Posterior vena cava (tissue), 2 donors: ENCODE results near the gene RGS6. TPM values are rescaled to one million over a fixed set of nuclear protein-coding genes. Genes with fewer than 3 reads are reported as not detected.

ENCODE experiments used
- DNase-seq: peaks from one replicate; pipeline ENCODE4 v3.0.0-alpha.2; 2020; ENCODE audit warnings: low spot score
- intact Hi-C, 2 donors: fragments of 100-400 bp; cut with DNase I; formaldehyde crosslinking; loops; one replicate each; pipeline versions ENCODE4 v1.14.1 to v1.14.2; 2022 to 2023
- total RNA-seq, 2 donors: library from RNA; stranded (reverse); fragmentation: NEBNext Ultra II Directional; extraction: Animal tissue kit (Norgen Biotek cat#: 25700); gene quantifications; one replicate each; pipeline ENCODE4 v1.2.1, GENCODE V29; 2021
- donor health status: DM: yes; HTN: yes; CAD: no.
- donor health status: DM: yes; HTN: yes; CAD: no.

RGS6 gene
- total RNA-seq, 2 donors from 2014 or later = 1.1 to 2.0 TPM

DNA sequence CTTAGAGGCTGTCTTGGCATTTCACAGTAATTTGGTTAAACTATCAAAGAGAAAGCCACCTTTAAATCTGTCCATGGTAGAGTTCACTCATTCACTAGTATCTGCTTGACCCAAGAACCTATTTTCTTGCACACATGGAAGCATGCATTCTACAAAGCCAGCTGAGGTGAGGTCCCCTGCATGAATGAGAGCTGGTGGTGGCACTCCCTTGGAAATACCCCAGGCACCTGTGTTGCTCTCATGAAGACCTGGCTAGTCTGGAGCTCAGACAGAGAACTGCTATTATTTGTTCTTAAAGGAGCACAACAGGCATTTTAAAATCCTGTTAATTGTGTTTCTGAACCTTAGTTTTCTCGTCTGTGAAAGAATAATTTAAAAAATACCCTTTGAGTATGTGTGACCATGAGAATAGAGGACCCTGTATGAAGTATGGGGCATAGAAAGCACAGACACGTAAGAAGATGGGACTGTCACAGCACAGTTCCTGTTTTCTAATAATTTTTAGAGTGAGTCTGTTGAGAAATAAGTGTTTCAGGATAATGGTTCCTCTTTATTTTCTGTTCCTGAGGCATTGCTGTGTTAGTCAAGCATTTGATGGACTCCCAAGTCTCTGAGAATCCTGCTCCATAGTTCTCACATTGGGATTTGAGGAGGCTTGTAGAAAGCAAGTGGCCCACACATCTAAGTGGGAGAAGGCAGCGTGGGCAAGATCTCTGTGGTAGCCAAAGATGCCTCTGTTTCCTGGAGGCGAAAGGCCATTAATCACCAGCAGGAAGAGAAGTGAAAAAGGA, 10.9 kb downstream of the RGS6 start:
- no peak for DNase-seq
- intact Hi-C loops = no loop called here

DNA sequence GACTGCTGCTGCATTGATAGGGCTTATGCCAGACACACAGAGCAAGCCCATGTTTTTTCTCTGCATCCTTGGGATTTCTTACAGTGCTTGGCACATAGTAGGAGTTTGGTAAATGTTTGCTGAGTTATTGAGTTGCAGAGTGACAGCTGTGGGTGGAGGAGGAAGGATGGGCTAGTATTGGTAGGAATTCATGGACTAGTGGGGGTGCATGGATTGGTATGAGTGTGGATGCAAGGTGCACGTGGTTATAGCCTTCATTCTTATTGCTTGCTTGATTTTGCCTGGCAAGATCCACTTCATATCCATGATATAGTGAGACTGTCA, 11.4 kb downstream of the RGS6 start:
- intact Hi-C loops = no loop called here
- DNase-seq = no peak

DNA sequence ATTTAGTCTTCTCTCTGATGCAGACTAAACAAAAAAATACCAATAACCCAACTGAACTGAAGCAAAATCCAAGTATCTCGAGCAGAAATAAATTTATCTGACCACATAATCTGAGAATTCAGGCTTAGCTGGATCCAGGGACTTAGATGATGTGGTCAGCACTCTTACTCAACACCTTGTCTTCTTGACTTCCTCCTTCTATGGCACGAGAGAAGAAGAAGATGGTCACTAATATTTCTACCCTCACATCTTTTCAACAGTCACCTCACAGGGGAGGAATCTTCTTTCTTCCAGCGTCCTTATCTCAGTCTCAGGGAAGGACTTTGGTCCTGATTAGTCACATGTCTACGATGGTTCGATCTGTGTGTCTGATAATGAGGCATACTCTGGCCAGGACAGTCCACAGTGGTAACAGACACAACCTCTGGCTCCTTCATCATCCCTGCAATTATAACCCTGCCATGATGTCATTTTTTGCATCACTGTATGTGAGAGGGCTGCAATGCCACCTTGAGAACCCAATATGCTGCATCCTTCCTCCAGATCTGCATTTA, 15.8 kb downstream of the RGS6 start:
- no peak for DNase-seq
- intact Hi-C loops = no loop called here

DNA sequence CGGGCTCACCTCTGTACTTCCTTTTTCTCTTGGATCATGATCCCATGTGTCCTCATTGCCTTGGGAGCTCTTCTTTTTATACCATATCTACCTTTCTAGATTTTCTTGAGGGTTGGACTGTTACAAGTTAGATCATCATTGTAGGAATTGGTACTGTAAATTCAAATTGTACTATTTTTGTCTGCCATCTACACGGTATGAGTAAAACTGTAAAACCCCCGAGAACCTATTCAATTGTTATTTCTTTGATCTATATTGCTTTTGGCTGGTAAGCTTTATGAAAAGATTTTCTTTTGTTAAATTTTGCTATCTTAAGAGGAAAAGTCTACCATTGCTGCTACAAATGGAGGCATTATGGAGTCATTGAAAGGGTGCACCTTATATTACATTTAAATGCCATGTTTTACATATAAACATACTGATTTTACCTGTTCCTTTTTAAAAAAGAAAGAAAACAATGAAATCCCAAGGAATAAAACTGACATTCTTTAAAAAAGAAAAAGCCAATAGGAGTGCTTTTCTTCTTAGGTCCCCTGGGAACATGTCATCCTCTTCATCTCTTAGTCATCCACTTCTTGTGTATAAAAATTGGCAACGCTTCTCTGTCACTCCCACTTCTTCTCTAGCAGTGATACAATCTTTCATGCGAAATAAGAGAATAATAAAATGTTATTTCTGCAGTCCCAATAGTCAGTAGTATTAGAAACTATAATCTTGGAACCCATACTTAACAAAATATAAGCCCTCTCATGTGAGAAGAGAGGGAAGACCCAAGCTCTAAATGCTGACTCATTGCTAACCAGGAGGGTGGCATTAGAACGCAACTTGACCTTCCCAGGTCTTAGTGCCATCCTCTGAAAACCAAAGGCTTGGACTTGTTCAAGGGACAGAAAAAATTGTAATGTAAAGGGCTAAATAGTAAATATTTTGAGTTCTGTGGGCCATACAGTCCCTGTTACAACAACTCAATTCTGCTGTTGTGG, 20.4 kb downstream of the RGS6 start:
- no peak for DNase-seq
- intact Hi-C loops = no loop called here

DNA sequence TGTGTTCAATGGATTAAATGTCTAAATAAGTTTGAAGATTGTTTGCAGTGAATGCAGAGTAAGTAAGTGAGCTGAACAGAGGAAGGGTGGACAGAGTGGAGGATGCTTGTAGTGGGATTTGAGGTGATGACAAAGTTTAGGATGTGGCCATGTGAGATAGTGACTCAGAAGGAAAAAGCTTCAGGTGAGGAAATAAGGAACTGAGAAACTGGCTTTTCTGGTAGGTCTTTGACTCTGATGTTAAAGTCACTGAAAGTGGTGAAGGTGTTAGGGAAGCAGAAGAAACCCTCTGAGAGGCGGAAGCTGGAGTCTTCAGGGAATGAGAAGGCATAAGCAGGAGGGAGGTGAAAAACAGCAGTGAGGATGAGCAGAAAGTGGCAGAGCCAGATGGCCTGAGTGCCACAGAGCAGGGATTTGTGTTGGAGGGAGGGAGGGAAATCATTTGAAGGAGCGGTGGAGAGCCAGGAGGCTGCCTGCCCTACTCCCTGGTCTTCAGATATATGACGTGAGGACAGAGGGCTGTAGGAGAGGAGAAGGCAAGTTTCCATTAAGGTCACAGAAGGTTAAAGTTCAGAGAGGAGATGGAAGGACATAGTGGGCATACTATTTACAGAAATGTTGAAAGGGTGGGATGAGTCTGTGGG, 24.8 kb downstream of the RGS6 start:
- intact Hi-C loops = no loop called here
- DNase-seq = no peak

DNA sequence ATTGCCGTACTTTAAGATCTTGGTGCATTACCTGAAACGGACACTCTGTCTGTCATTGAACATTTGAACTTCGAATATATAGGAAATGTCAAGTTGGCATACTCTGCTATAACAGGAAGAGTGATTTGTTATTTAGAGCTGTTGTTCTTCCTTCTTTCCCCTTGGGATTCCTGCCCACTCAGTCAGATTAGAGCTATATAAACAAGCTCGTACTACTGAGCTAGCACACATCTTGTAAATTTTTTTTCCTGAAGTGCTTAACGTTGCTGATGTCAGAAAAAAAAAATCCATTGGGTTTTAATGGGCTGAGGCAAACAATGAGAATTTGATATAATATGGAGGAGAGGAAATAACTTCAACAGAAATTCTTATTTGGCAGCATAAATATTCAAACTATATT, 26.8 kb downstream of the RGS6 start:
- intact Hi-C loops = no loop called here
- DNase-seq = no peak

DNA sequence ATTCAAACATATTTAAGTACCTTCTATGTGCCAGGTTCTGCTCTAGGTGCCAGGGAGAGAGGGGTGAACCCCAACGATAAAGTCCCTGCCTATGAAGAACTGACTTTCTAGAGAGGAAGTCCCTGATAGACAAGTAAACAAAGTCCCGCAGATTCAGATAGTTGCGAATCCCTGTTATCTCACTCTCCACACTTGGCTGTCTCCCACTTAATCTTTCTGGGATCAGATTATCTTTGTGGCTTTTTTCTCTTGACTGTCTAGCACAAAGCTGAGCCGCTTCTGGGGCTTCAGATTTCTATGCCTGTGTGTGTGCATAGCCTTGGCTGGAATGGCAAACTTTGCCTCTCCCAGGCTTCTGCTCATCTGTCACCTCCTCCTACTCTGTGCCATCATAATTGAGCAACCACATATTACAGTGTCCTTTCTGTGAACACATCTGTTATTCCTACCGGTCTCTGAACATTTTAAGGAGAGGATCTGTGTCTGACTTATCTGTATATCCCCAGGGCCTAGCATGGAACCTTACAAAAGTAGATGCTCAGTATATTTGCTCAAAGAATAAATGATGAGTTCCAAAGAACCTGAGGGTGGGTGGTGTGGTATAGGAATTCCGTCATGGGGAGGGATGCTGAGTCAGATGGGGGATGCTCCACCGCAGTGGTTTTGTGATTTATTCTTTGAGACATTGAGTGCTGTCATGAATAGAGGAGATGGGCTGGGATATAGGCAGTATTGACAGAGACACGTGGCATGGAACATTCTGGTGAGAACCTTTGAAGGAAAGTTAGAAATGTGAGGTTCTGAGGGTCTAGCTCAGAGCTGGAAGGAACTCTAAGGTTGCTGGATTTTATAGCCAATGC, 28.5 kb downstream of the RGS6 start:
- intact Hi-C loops = no loop called here
- DNase-seq = no peak

DNA sequence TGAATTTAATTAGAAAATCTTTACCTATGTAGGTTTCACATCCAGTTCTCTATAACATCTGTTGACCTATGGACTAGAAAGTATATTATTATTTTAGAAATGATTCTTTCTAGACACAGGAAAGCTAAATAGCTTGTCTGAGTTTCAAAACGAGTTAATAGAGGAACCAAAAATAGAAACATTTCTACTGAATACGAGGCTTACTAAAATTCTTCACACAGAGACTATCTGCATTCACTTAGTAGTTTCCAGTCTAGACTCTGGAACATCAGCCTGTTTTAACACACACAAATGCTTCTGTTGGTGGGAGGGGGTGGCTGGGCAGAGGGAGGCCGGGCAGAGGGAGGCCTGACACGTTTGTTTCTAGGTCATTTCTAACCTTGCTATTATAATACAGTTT, 29.7 kb downstream of the RGS6 start:
- intact Hi-C loops = no loop called here
- DNase-seq = no peak

DNA sequence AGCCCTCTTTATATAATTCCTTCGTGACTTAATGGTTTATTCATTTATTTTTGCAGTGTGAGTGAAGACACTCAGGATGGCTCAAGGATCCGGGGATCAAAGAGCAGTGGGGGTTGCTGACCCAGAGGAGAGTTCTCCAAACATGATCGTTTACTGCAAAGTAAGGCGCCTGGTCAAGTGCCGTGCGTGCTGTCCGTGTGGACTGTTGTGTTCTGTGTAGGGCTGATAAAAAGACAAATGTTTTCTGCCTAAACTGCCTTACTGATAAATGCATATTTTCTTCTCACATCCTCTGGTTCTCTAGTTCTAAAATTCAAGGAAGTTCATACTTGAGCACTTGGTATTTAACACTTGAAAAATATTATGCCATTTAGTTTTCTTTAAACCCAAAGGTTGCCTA, 32.5 kb downstream of the RGS6 start:
- no peak for DNase-seq
- intact Hi-C loops = no loop called here

DNA sequence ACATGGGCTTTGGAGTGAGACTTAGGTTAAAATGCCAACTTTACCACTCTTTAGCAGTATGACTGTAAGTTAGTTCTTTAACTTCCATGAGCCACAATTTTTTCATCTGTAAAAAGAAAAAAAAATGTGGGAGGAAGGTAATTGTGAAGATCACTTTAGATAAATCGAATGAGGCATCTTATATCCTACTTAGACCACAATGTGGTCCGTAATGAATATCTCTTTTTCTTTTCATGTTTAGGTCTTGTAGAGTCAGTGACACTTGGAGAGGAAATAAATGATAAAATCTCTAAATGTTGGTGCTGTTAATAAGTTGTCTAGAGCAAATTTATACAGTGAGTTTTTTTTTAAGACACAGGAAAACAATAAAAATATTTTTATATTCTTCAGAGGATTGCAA, 34.3 kb downstream of the RGS6 start:
- intact Hi-C loops = no loop called here
- DNase-seq = no peak

DNA sequence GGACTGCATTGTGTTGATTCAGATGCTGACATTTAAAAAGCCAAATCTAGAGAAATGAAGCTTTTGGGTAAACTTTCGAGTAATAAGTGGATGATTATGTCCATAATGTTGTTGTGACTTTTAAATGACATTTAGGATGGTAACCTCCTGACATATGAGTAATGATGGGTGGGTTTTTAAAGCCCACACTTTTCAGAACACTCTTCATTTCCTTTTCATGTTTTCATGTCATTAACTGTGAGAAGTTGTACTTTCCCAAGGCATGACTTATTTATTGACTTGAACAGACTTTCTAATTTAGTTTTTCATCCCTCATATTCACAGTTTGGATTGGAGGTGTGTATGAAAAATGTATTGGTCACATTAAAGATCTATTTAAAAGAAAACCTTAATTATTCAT, 35.5 kb downstream of the RGS6 start:
- intact Hi-C loops = no loop called here
- no peak for DNase-seq

DNA sequence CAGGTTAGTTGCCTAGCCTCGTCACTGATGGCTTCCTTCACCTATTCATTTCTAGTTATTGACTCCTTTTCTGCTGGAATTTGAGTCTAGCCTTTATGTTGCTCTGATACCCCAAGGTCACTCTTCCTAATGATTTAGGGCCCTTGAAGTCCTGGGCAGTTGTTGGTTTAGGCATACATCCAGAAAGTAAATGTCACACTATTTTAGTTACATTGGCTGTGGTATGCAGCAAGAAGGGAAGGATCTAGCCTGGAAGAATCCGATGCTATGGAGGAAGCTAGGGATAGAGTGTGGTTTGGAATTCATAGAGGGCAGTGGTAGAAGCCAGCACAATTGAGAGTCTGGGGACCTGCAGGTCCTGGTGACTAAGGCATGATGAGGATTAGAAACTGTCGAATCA, 38.0 kb downstream of the RGS6 start:
- DNase-seq = no peak
- intact Hi-C loops = no loop called here

DNA sequence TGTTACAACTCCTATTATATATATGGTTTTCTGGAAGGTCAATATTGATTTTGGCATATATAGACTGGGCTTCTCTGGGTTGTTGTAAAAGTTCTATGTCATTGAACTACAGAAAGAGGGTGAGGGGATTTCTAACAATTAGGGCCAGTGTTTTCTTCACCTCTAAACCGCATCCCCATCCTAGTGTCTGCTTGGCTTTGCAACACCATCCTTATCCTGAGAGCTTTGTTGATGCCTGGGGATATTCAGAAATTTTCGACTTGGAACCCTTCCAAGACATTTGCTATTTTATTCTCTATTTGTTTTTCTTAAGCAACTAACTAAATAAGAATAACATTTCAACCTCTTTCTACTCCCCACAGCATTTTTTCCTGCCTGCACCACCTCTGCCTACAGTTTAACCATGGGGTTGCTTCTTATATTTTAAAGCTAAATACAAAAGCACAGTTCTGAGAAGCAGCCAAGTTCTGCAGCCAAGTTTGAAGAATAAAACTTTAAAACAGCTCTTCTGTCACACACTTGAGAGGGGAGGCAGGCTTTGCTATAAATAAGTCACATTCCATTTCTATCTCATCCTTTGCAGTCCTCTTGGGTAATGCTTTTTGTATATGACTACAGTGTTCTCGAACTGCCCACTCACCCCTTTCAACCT, 53.4 kb downstream of the RGS6 start:
- no peak for DNase-seq
- intact Hi-C loops = no loop called here

DNA sequence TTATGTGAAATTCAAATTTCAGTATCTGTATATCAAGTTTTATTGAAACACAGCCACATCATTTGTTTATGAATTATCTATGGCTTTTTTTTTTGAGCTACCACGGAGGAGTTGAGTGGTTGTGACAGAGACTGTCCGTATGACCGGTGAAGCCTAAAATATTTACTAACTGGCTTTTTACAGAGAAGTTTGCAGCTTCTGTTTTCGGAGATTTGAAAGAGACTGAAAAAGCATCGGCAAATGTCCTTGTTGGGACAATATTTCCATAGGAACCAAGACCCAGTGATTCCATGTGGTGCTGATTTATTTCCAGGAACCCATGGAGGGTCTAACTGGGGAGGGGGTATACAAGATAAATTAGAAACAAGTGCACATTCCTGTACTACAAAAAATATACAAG, 56.2 kb downstream of the RGS6 start:
- DNase-seq = no peak
- intact Hi-C loops = no loop called here

DNA sequence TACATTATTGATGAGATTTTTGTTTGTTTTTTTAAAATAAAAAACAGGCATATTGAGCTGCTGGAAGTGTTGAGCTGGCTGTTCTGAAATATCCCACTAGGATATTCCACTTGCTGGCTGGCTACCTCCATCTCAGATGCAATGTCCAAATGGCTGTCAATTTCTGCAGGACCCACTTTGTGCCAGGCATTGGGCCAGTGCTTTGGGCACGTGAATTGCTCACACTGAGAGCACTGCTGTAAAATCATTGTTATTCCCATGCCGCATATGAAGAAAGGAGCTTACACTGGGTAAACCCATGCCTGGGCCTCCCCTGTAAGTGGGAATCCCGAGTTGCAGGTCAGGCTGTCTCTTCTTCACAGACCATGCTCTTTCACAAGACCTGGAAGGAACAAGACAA, 56.7 kb downstream of the RGS6 start:
- intact Hi-C loops = no loop called here
- DNase-seq = no peak

DNA sequence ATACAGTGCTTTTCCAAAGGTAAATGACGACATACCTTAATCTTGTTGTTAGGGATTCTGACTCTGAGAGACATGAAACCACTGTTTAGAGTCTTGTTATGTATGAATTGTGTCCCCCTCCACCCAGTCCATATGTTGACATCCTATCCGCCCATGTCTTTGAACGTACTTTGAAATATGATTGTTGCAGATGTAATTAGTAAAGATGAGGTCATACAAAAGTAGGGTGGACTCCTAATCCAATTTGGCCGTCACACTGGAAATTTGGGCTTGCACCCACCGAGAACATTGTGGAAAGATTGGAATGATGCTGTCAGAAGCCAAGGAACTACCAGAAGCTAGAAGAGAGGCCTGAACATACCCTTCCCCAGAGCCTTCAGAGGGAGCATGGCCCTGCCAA, 62.2 kb downstream of the RGS6 start:
- intact Hi-C loops = loop anchor here in 1 of 2 donors (10.0 kb wide), 1 partner anchor 1520 kb away; no protein-coding TSS in a partner anchor
- no peak for DNase-seq

DNA sequence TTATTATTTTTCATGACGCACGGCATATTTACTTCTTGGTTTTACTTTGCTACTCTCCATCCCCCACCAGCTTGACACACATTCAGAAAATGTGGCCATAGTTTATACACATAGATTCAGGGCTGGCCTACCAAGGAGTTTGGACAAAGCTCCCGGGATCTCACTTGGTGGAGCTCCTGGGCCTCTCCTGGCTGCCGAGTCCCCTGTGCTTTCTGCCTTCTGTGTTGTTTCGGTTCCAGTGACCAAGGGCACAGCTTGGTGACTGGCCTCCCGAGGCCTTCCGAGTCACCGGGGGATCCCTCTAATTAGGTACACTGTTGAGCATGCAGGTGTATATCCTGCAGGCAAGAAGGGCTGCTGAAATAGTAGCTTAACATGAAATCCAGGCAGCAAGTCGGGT, 63.5 kb downstream of the RGS6 start:
- no peak for DNase-seq
- intact Hi-C loops = loop anchor here in 1 of 2 donors (10.0 kb wide), 1 partner anchor 1521 kb away; no protein-coding TSS in a partner anchor

DNA sequence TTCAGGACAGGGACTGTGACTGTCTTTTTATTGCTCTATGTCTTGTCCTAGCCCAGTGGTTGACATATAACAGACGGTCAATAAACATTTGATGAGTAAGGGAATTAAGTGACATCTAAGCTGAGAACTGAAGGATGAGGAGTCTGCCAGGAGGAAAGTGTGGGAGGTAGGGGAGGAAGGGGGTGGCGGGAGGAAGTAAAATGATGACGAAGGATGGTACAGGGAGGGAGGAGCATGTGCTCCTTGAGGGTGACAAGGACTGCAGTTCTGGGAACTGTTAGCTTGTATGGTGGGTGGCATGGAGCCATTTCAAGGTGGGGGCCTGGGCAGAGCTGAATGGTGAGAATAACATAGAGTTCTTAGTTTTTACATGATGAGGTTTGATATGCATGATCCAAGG, 64.4 kb downstream of the RGS6 start:
- intact Hi-C loops = loop anchor here in 1 of 2 donors (10.0 kb wide), 1 partner anchor 1522 kb away; no protein-coding TSS in a partner anchor
- DNase-seq = no peak
